Measurements from ENCODE around the gene TLDC2. TPM values are rescaled to one million over a fixed set of nuclear protein-coding genes. Genes with fewer than 3 reads are reported as not detected.
"Not testable (repeated sequence)": the region's sequence is repeated elsewhere in the genome, so short reads cannot be mapped to it uniquely, and the experiment has no call there.

Gene TLDC2
- total RNA-seq, 2 experiments from 2014 or later: not detected

DNA sequence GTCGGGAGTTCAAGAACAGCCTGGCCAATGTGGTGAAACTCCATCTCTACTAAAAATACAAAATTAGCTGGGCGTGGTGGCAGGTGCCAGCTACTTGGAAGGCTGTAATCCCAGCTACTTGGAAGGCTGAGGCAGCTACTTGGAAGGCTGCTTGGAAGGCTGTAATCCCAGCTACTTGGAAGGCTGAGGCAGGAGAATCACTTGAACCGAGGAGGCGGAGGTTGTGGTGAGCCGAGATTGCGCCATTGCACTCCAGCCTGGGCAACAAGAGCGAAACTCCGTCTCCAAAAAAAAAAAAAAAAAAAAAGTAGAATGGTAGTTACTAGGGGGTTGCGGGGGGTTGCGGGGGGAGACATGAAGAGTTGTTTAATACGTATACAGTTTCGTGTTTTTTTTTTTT lies 56.1 kb downstream of the TLDC2 start:
- POLR2A ChIA-PET: not testable (repeated sequence)

DNA sequence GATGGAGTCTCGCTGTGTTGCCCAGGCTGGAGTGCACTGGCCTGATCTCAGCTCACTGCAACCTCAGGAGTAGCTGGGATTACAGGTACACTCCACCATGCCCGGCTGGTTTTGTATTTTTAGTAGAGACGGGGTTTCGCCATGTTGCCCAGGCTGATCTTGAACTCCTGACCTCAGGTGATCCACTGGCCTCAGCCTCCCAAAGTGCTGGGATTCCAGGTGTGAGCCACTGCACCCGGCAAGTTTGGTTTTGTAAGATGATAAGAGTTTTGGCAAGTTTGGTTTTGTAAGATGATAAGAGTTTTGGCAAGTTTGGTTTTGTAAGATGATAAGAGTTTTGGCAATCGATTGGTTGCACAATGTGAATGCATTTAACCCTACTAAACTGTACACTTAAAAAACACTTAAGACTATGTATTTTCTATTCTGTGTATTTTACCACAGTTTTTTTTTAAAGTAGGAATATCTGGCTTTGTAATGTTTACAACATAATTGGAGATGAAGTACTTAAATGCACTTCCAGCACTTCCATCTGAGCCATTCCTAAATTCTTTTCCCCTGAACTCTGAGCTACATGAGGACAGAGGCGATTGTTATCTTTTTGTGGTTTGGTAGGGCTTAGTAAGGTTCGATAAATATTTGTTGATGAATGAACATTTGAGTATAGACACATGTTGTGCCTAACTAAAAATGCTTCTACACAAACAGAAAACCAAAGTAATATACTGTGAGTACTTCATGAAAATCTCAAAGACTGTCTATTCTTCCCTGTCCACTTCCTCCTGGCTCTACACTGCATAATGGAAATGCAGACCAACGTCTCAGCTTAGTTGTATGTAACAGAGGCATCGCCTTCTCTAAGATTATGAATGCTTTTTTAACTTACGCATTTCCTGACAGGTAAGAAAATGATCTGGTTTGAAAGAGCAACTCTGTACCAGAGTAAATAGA lies 56.8 kb downstream of the TLDC2 start:
- DNase-seq (no peak), ATAC-seq (no peak)
- intact Hi-C loops (cut with DNase I, micrococcal nuclease): no loop called here
- peaks cover 51% of the 10 kb centered on the region for H3K36me3 Mint-ChIP-seq (ENCODE audit: low read depth)
- ChIA-PET POLR2A (no interaction called here), CTCF (interaction anchor here (0.8 to 1.2 kb wide), 4 partner anchors 9 to 31 kb away, joined by 3 read pairs; no protein-coding TSS in a partner anchor)
- H3K27me3 Mint-ChIP-seq: no peaks in the 10 kb centered on the region
- no peaks in the 10 kb centered on the region for H3K9me3 Mint-ChIP-seq (ENCODE audit: low read depth)
- H3K27ac Mint-ChIP-seq: peak overlapping the region; percentile 17
- H3K4me1 Mint-ChIP-seq: peaks cover 57% of the 10 kb centered on the region
- no peak overlapping the region for H3K4me3 Mint-ChIP-seq

More for the DNA sequence above, 56.1 kb downstream of the TLDC2 start:
- Mint-ChIP-seq H3K4me1 (peaks cover 51% of the 10 kb centered on the region), H3K27ac (peak overlapping the region; percentile 55), H3K36me3 (ENCODE audit: low read depth) (peaks cover 50% of the 10 kb centered on the region)
- DNase-seq; CTCF ChIA-PET; intact Hi-C loops (cut with DNase I, micrococcal nuclease); H3K4me3 Mint-ChIP-seq; H3K9me3 Mint-ChIP-seq (ENCODE audit: low read depth); ATAC-seq; H3K27me3 Mint-ChIP-seq: not testable (repeated sequence)

DNA sequence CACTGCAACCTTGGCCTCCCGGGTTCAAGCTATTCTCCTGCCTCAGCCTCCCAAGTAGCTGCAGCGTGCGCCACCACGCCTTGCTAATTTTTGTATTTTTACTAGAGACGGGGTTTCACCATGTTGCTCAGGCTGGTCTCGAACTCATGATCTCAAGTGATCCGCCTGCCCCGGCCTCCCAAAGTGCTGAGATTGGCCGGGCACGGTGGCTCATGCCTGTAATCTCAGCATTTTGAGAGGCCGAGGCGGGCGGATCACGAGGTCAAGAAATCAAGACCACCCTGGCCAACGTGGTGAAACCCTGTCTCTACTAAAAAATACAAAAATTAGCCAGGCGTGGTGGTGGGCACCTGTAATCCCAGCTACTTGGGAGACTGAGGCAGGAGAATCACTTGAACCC lies 57.6 kb downstream of the TLDC2 start:
- CTCF ChIA-PET: interaction anchor here (1.0 to 1.2 kb wide), 2 partner anchors 8 to 14 kb away, joined by 3 read pairs; no protein-coding TSS in a partner anchor
- ATAC-seq; H3K4me3 Mint-ChIP-seq; H3K27ac Mint-ChIP-seq; H3K27me3 Mint-ChIP-seq; intact Hi-C loops (cut with DNase I, micrococcal nuclease); H3K9me3 Mint-ChIP-seq (ENCODE audit: low read depth); DNase-seq: not testable (repeated sequence)
- H3K4me1 Mint-ChIP-seq: peaks cover 58% of the 10 kb centered on the region
- H3K36me3 Mint-ChIP-seq (ENCODE audit: low read depth): peaks cover 51% of the 10 kb centered on the region
- POLR2A ChIA-PET: interaction anchor here (0.6 kb wide), 1 partner anchor 16 kb away, joined by 5 read pairs; no protein-coding TSS in a partner anchor

DNA sequence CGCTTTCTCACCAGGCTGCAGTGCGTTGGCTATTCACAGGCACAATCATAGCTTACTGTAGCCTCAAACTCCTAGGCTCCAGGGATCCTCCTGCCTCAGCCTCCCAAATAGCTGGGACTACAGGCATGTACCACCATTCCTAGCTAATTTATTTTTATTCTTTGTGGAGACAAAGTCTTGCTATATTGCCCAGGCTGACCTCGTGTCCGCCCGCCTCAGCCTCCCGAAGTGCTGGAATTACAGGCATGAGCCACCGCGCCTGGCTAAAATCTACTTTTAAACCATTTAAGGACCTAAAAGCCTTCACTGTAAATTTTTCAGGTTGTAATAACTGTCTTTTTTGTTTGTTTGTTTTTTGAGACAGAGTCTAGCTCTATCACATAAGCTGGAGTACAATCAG lies 60.4 kb downstream of the TLDC2 start:
- DNase-seq (no peak), ATAC-seq (no peak)
- ChIA-PET POLR2A (interaction anchor here (0.6 kb wide), 2 partner anchors 32 to 37 kb away, joined by 3 to 6 read pairs; no protein-coding TSS in a partner anchor), CTCF (interaction anchor here (1.8 kb wide), 1 partner anchor 16 kb away, joined by 10 read pairs; no protein-coding TSS in a partner anchor)
- H3K4me1 Mint-ChIP-seq: peaks cover 57% of the 10 kb centered on the region
- H3K4me3 Mint-ChIP-seq: no peak overlapping the region
- no peaks in the 10 kb centered on the region for H3K27me3 Mint-ChIP-seq
- H3K9me3 Mint-ChIP-seq (ENCODE audit: low read depth): no peaks in the 10 kb centered on the region
- H3K27ac Mint-ChIP-seq: no peak overlapping the region
- peaks cover 46% of the 10 kb centered on the region for H3K36me3 Mint-ChIP-seq (ENCODE audit: low read depth)
- intact Hi-C loops (cut with DNase I, micrococcal nuclease): no loop called here

DNA sequence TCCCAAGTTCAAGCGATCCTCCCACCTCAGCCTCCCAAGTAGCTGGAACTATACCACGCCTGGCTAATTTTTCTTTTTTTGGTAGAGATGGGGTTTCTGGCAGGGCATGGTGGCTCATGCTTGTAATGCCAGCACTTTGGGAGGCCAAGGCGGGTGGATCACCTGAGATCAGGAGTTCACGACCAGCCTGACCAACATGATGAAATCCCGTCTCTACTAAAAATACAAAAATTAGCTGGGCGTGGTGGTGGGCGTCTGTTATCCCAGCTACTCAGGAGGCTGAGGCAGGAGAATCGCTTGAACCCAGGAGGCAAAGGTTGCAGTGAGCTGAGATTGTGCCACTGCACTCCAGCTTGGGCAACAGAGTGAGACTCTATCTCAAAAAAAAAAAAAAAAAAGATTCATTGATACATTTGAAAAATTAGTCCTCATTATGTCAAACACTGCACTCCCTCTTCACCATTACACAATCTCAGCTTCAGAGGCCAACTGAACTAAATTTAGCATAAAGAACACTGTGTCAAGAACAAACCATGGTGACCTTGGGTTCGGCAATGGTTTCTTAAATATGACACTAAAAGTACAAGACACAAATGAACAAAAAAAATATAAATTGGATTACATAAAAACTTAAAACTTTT lies 60.9 kb downstream of the TLDC2 start:
- POLR2A ChIA-PET: interaction anchor here (0.6 kb wide), 2 partner anchors 32 to 38 kb away, joined by 3 to 6 read pairs; no protein-coding TSS in a partner anchor
- H3K27me3 Mint-ChIP-seq; ATAC-seq; H3K4me3 Mint-ChIP-seq; DNase-seq; intact Hi-C loops (cut with DNase I, micrococcal nuclease); H3K9me3 Mint-ChIP-seq (ENCODE audit: low read depth): not testable (repeated sequence)
- CTCF ChIA-PET: interaction anchor here (1.8 kb wide), 1 partner anchor 17 kb away, joined by 10 read pairs; no protein-coding TSS in a partner anchor
- Mint-ChIP-seq H3K4me1 (peaks cover 58% of the 10 kb centered on the region), H3K36me3 (ENCODE audit: low read depth) (peaks cover 47% of the 10 kb centered on the region), H3K27ac (peak overlapping the region; percentile 63)

DNA sequence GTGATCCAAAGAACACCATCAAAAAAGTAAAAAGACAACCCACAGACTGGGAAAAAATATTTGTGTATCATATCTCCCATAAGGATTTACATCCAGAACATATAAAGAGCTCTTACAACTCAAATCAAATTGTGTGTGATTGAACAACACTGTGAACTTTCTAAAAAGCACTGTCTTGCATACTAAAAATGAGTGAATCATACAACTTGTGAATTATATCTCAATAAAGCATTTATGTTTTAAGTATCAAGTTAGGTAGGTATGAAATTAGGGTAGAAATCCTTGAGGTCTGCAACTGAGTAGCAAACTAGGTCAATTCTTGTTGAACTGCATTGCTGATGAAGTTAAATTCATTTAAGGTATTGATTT lies 61.4 kb downstream of the TLDC2 start:
- ATAC-seq (no peak), DNase-seq (no peak)
- CTCF ChIA-PET: interaction anchor here (0.6 to 1.8 kb wide), 2 partner anchors 18 to 1897 kb away, joined by 3 to 10 read pairs; no protein-coding TSS in a partner anchor
- intact Hi-C loops (cut with DNase I, micrococcal nuclease): no loop called here
- POLR2A ChIA-PET: no interaction called here
- Mint-ChIP-seq H3K36me3 (ENCODE audit: low read depth) (peaks cover 44% of the 10 kb centered on the region), H3K27ac (peak overlapping the region; percentile 63), H3K27me3 (no peaks in the 10 kb centered on the region), H3K4me3 (no peak overlapping the region), H3K9me3 (ENCODE audit: low read depth) (no peaks in the 10 kb centered on the region), H3K4me1 (peaks cover 58% of the 10 kb centered on the region)

DNA sequence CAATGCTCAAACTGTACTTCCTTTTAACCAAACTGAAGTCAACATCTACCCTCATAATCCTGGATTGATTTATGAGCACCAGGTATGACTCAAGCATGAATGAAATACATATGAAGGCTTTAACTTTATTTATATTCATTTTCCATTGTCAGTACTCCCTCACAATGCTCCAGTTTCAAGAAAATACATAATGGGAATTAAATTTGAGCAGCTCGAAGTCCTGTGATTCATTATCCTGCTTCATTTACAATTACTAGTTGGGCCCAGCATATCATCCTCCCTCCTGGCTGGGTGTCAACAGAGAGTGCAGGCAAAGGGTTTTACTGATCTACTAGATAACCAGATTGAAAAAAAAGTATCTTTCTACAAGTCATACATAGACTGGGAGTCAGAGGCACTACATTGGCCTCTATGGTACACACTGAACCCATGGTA lies 65.5 kb downstream of the TLDC2 start:
- H3K9me3 Mint-ChIP-seq (ENCODE audit: low read depth): no peaks in the 10 kb centered on the region
- ATAC-seq (peak; percentile 79), DNase-seq (peak; percentile 42)
- H3K36me3 Mint-ChIP-seq (ENCODE audit: low read depth): peaks cover 59% of the 10 kb centered on the region
- peaks cover 77% of the 10 kb centered on the region for H3K4me1 Mint-ChIP-seq
- ChIA-PET POLR2A (no interaction called here), CTCF (interaction anchor here (0.9 to 1.7 kb wide), 3 partner anchors 8 to 22 kb away, joined by 3 to 6 read pairs (median 4); no protein-coding TSS in a partner anchor)
- H3K27ac Mint-ChIP-seq: peak overlapping the region; percentile 92
- intact Hi-C loops (cut with DNase I, micrococcal nuclease): no loop called here
- no peaks in the 10 kb centered on the region for H3K27me3 Mint-ChIP-seq
- H3K4me3 Mint-ChIP-seq: peak overlapping the region; percentile 15

Other genes starting within 250 kb of the TLDC2 start
- 10 to 100 TPM; 48.7 to 52.6 TPM for gene SLA2, start 229.9 kb upstream of the TLDC2 start, total RNA-seq
- 10 to 100 TPM; 24.8 to 27.5 TPM for gene NDRG3, start 130.0 kb upstream of the TLDC2 start, total RNA-seq
- 10 to 100 TPM; 20.4 to 20.7 TPM for gene DSN1, start 102.4 kb upstream of the TLDC2 start, total RNA-seq
- gene SAMHD1, start 75.6 kb downstream of the TLDC2 start, total RNA-seq: 10 to 100 TPM; 35.6 to 36.9 TPM
- 10 to 100 TPM; 39.5 to 43.2 TPM for gene RBL1, start 219.9 kb downstream of the TLDC2 start, total RNA-seq